ENCODE data around the gene B4GALT4. TPM values are rescaled to one million over a fixed set of nuclear protein-coding genes. Genes with fewer than 3 reads are reported as not detected.
"Not testable (repeated sequence)": the region's sequence is repeated elsewhere in the genome, so short reads cannot be mapped to it uniquely, and the experiment has no call there.

B4GALT4 gene, protein sequence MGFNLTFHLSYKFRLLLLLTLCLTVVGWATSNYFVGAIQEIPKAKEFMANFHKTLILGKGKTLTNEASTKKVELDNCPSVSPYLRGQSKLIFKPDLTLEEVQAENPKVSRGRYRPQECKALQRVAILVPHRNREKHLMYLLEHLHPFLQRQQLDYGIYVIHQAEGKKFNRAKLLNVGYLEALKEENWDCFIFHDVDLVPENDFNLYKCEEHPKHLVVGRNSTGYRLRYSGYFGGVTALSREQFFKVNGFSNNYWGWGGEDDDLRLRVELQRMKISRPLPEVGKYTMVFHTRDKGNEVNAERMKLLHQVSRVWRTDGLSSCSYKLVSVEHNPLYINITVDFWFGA
- polyA plus RNA-seq = 10 to 100 TPM in 1 of 3 donors, 1 to 10 TPM in 2; 8.0 to 13.3 (median 9.2) TPM

DNA sequence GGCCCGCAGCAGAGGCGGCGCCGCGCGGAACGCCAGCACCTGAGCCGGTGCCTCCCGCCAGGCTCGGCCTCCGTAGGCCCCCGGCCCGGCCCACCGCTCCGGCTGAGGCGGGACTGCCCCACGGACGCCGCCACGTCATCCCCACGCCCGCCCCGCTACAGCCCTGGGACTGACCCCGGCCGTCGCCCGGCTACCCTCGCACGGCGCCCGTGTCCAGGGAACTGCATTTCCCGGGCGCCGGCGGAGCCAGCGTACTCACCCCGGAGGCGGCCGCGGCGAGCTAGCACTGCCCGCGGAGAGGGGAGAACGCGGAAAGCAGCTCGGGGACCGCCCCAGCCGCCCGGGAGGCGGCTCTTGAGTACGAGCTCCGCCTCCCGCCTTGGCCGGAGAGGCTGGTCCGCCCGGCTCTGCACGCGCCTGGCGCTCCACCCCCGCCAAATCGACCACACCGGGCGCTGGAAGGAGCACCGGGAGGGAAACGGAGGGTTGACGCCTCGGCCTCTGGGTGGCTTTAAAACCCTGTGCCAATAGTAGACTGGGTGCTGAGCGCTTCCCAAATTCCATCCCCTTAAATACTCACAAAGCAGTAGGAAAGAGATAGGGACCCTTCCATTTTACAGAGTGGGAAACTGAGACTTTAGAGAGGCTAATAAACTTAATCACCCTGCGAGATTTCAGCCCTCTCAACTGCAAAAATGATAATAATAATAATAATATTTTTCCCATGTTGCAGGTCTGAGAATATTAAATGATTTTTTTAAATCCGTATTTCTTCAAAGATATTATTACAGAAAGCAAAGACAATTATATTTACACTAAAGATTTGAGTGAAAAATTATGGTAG is at the start of gene B4GALT4:
Gene B4GALT4 (minus strand): TSS at position 288 of the 844 bp plus-strand sequence. CDS start 10,779 bp downstream, outside the sequence.
- H3K27ac ChIP-seq (ENCODE audit: low read depth, low read length) = peak within 1 kb of the TSS; percentile 68
- 1 to 2% (median 2%) methylated on average over 60 to 70 of the region's 70 CpGs for WGBS, 3 donors

DNA sequence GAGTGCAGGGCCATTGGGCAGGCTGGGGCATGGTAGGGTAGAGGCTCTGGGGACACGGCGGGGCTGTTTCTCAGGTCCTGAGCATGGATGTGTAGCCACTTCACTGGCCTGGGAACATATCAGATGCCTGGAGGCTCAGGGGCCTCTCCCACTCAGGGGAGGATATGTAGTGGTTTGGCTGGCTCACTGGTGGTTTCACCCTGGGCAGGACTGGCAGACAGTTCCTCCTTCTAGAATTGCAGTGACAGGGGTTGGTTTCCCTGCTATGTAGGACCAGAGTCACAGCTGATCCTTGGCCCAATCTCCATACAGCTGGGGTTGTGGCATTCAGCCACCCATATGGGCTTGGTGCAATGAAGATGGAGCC is 48.7 kb upstream of the B4GALT4 start:
- WGBS, 3 donors = 59 to 95% (median 90%) methylated on average over 2 of the region's 2 CpGs
- no peak overlapping the region for H3K27ac ChIP-seq (ENCODE audit: low read depth, low read length)

DNA sequence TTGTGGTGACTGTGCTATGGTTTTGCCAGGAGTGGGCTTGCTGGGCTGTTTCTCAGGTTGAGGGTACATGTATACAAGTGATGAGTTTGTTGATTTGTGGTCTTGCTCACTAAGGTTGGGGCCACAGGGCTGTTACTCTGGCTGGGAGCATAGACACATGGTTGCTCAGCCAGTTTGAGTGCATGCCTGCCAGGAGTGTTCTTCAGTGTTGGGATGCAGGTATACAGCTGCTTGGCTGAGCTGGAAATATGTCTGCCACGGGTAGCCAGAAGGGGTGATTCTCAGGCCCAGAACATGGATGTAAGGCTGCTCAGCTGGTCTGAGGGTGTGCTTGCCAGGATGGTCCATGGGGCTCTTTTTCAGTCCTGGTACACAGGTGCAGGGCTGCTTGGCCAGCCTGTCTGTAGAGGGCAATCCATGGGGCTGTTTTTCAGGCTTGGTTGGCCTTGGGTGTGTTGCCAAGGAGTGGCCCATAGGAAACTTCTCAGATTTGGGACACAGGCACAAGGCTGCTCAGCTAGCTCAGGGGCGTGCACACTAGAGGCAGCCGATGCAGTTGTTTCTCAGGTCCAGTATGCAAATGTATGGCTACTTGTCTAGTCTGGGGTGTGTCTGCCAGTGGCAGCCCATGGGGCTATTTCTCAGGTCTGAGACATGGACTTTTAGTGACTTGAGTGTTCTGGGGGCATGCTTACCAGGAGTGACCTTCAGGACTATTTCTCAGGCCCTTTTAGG is 48.2 kb upstream of the B4GALT4 start:
- H3K27ac ChIP-seq (ENCODE audit: low read depth, low read length) = no peak overlapping the region
- 82 to 94% (median 92%) methylated on average over 3 of the region's 3 CpGs for WGBS, 3 donors

DNA sequence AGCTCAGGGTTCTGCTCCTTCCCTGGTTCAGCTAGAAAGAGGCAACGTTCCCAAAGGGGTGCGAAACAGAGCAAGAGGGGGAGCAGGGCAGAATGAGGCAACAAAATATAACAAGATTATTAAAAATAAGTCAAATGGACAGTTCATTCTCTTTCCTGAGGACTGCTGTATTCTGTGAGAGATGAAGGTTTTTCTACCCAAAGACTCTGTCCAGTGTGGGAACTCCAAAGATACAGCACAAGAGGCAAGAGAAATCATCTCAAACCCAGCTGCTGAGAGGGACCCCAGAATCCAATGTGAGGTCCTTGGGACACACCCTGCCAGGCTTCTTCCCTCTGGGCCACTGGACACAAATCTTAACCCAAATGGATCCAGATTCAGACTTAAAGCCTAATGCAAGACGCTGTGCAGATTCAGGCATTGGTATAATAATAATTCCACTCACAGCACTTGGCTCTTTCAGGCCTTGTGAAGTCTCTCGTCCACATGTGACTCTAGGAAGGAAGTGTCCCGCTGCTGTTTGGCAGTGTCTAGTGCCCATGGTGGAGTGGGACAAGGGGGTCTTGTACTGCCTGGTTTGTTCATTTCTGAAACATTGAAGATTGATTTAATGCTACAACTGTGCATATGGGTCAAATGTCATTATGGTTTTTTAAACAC is 39.0 kb upstream of the B4GALT4 start:
- no peak overlapping the region for H3K27ac ChIP-seq (ENCODE audit: low read depth, low read length)
- WGBS, 3 donors = 65 to 80% (median 65%) methylated on average over 5 of the region's 5 CpGs

DNA sequence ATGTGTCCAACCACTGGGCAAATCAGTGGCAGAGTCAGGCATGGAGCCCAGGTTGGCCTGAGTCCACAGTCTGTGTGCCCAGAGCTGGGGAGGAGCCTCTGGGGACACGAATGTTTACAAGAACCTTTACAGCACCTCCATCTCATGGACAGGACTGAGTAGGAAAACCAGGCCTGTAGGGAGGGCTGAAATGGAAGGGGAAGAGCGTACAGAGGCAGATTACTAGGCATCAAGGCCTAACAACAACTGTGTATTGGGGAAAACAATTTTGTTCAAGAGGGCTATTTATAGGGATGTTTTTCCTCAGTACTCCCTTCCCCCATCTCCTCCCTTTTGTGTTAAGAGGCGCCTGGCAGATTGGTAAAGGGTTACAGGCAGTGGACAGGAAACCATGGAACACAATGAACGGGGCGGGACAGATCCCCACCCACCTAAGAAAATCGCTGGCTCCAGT is 38.5 kb upstream of the B4GALT4 start:
- 50 to 63% (median 62%) methylated on average over 6 of the region's 6 CpGs for WGBS, 3 donors
- H3K27ac ChIP-seq (ENCODE audit: low read depth, low read length) = no peak overlapping the region

DNA sequence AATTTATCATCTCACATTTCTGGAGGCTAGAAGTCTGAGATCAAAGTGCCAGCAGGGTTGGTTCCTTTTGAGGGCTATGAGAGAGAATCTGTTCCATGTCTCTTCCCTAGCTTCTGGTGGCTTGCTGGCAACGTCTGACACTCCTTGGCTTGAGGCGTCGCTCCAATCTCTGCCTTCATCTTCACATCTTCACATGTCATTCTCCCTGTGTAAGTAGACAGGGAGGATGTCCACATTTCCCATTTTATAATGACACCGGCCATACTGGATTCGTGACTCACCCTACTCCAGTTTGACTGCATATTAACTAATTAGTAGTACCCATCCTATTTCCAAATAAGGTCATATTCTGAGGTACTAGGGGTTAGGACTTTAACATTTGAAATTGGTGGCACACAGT is 36.0 kb upstream of the B4GALT4 start:
- WGBS, 3 donors = 75 to 85% (median 78%) methylated on average over 5 of the region's 5 CpGs

DNA sequence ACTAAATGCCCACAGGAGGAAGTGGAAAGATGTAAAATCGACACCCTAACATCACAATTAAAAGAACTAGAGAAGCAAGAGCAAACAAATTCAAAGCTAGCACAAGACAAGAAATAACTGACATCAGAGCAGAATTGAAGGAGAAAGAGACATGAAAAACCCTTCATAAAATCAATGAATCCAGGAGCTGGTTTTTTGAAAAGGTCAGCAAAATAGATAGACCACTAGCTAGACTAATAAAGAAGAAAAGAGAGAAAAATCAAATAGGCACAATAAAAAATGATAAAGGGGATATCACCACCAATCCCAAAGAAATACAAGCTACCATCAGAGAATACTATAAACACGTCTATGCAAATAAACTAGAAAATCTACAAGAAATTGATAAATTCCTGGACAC is 29.5 kb upstream of the B4GALT4 start:
- not testable (repeated sequence) for H3K27ac ChIP-seq (ENCODE audit: low read depth, low read length)
- WGBS, 3 donors = 72 to 86% (median 76%) methylated on average over 2 of the region's 2 CpGs

More for the DNA sequence above, 36.0 kb upstream of the B4GALT4 start:
- no peak overlapping the region for H3K27ac ChIP-seq (ENCODE audit: low read depth, low read length)

DNA sequence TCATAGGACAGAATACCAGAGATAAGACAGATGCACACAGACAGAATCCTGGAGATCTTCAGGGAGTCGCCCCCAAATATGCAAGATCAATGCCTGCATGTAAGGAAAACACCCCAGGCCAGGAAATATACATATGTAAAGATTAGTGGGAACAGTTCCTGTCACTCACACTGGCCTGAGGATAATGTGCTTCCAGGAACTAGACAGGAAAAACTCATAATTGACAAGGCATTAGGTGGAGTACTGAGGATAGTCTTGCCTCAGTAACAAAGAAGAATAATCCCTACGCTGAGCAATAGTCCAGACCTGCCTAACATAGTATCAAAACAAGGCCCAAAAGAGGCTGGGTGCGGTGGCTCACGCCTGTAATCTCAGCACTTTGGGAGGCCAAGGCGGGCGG is 20.4 kb upstream of the B4GALT4 start:
- WGBS, 3 donors = 71 to 80% (median 77%) methylated on average over 5 to 6 of the region's 6 CpGs
- no peak overlapping the region for H3K27ac ChIP-seq (ENCODE audit: low read depth, low read length)

DNA sequence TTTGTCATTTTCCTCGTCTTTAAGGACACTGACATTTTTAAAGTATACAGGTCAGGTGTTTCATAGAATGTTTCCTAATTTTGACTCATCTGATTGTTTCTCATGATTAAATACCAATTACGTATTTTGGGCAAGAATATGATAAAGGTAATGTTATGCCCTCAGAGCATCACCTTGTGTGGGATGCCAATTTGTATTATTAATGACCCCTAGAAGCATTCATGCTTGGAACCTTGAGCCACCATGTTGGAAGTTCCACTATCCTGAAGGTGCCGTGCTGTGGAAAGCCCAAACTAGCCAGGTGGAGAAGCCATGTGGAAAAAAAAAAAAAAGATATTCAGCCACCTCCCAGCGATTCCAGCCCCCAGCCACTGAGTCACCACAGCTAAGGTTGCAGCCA is 19.1 kb upstream of the B4GALT4 start:
- WGBS, 3 donors = 80 to 94% (median 91%) methylated on average over 4 of the region's 4 CpGs

DNA sequence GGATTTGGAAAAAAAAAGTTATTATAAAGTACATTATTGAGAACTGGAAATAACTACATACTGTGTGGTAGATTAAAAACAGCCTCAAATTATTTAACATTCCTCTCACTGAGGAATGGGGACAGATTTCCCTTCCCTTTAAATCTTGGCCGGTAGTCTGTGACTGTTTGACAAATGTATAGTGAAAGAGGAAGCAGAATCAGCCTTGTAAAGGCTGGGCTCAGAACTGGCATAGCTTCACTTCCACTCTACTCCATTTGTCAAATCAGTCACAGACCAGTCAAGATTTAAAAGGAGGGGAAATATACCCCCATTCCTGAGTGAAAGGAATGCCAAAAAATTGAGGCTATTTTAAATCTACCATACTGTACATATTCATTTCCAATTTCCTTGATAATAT is 18.2 kb upstream of the B4GALT4 start:
- H3K27ac ChIP-seq (ENCODE audit: low read depth, low read length) = no peak overlapping the region
- 8 to 36% (median 20%) methylated on average over 1 of the region's 1 CpG for WGBS, 3 donors

More for the DNA sequence above, 19.1 kb upstream of the B4GALT4 start:
- H3K27ac ChIP-seq (ENCODE audit: low read depth, low read length) = no peak overlapping the region

DNA sequence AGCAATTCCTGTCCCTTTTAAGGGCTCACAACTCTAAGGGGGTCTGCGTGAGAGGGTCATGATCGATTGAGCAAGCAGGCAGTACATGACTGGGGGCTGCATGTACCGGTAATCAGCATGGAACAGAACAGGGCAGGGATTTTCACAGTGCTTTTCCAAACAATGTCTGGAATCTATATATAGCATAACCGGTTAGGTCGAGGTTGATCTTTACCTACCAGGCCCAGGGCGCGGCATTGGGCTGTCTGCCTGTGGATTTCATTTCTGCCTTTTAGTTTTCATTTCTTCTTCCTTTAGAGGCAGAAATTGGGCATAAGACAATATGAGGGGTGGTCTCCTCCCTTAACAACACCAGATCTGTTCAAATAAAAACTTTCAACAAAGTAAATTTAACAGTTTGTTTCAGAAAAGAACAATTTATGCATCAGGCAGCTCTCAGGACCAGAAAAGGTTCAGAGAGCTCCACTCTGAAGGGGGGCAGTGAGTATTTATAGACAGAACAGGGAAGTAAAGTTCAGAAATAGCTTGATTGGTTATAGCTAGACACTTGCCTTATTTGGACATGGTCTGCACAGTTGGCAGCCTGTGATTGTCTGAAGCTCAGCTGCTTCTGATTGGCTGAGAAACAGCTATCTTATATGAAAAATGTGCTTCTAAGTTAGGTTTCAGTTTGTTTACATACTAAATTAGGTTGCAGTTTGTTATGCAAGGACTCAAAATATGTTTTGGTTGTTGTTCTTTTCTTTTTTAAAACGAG is 17.2 kb upstream of the B4GALT4 start:
- 73 to 84% (median 83%) methylated on average over 8 of the region's 8 CpGs for WGBS, 3 donors
- no peak overlapping the region for H3K27ac ChIP-seq (ENCODE audit: low read depth, low read length)

DNA sequence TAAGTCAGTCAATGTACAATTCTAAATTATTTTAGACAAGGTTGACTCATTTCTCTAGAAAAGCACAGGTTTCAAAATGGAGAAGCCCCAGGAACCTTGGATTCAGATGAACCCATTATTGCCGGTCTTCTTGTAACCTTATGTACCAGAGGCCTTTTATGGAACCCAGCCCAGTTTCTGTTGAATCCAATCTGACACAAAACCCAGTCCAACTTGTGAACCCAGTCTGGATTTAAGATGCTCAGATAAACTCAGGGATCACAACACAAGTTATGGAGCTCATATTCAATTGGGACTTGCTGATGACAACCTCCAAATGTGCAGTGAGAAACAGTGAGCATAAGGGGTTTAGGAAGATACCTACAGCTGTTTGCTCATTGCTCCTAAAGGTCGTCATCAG is 16.4 kb upstream of the B4GALT4 start:
- no peak overlapping the region for H3K27ac ChIP-seq (ENCODE audit: low read depth, low read length)
- WGBS, 3 donors = 88 to 95% (median 89%) methylated on average over 2 of the region's 2 CpGs

DNA sequence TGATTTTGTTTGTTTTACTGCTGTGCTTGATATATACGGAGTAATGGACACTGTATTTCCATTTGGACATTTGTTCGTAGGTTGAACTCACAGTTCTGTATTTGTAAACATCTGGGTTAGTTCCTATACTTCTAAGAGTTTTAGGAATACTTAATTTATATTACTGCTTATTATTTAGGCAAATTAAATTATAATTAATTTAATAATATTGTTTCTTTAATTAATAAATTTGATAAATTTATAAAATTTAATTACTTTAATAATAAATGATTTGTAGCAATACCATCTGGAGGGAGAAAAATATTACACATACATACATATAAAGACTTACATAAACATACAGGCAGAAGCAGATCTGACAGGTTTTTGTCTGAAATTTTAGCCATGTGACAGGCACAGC is 14.5 kb upstream of the B4GALT4 start:
- 89 to 96% (median 93%) methylated on average over 2 of the region's 2 CpGs for WGBS, 3 donors
- H3K27ac ChIP-seq (ENCODE audit: low read depth, low read length) = no peak overlapping the region

DNA sequence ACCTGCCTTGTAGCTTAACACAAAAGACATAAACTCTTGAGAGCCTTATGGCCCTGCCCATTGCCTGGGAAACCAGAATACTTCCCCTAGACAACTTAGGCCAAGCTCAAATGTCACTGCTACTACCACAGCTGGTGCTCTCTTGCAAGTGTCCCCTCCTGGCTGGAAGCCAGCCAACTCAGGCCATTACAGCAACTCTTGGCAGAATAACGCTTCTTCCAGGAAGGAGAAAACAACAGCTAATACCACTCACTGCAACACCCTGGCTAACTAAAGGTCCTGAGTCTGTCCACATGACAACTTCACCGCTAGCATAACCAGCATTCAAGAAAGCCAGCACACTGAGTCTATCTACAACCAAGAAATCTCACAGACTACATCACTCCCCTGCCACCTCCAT is 5.1 kb upstream of the B4GALT4 start:
- H3K27ac ChIP-seq (ENCODE audit: low read depth, low read length) = no peak overlapping the region
- 40 to 86% (median 46%) methylated on average over 2 of the region's 2 CpGs for WGBS, 3 donors

DNA sequence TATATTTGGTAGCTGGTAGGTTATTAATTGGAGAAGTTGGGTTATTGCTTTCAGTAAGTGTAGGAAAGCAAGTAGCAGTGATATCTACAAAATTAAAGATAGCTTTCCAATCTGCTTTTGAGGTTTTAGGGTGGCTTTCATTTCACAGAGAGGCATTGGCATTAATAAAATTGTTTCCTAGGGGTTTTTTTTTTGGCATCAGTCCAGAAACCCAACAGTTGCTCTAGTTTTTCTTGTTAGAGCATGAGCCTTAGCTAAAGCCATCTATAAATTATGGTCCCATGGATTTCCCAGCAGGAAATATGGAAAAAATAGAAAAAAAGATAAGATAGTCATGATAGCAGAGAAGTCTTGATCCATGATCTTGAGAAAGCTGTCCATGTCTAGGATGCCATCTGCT is 3.0 kb upstream of the B4GALT4 start:
- H3K27ac ChIP-seq (ENCODE audit: low read depth, low read length) = no peak overlapping the region

DNA sequence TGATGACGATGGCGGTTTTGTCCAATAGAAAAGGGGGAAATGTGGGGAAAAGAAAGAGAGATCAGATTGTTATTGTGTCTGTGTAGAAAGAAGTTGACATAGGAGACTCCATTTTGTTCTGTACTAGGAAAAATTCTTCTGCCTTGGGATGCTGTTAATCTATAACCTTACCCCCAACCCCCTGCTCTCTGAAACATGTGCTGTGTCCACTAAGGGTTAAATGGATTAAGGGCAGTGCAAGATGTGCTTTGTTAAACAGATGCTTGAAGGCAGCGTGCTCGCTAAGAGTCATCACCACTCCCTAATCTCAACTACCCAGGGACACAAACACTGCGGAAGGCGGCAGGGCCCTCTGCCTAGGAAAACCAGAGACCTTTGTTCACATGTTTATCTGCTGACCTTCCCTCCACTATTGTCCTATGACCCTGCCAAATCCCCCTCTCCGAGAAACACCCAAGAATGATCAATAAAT is 2.4 kb upstream of the B4GALT4 start:
- H3K27ac ChIP-seq (ENCODE audit: low read depth, low read length) = not testable (repeated sequence)
- 66 to 79% (median 76%) methylated on average over 4 to 7 of the region's 7 CpGs for WGBS, 3 donors

DNA sequence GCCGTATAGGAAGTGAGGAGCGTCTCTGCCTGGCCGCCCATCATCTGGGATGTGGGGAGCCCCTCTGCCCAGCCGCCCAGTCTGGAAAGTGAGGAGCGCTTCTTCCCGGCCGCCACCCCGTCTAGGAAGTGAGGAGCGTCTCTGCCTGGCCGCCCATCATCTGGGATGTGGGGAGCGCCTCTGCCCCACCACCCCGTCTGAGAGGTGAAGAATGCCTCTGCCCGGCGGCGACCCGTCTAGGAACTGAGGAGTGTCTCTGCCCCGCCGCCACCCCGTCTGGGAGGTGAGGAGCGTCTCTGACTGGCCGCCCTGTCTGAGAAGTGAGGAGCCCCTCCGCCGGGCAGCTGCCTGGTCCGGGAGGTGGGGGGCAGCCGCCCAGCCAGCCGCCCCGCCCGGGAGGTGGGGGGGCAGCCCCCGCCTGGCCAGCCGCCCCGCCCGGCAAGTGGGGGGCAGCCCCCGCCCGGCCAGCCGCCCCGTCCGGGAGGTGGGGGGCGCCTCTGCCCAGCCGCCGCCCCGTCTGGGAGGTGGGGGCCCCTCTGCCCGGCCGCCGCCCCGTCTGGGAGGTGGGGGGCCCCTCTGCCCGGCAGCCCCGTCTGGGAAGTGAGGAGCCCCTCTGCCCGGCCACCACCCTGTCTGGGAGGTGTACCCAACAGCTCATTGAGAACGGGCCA is 1.8 kb upstream of the B4GALT4 start:
- 90 to 93% (median 92%) methylated on average over 38 to 48 of the region's 49 CpGs for WGBS, 3 donors
- H3K27ac ChIP-seq (ENCODE audit: low read depth, low read length) = not testable (repeated sequence)
